Esophagus muscularis mucosa (tissue), 4 donors: Measurements from ENCODE around the gene PYCR2. TPM values are rescaled to one million over a fixed set of nuclear protein-coding genes. Genes with fewer than 3 reads are reported as not detected.

Experiments
- DNase-seq: peaks from one replicate; pipeline ENCODE4 v3.0.0-alpha.2; 2017; ENCODE audit errors: extremely low spot score
- H3K27ac ChIP-seq, 4 donors: fragments of 200-600 bp; sonication (generic); replicated peaks in 1 of 4; 1 replicate in 3 of 4; 2 replicates in 1 of 4; pipeline ENCODE4 v1.5.1; 2016 to 2019; ENCODE audit warnings: mild to moderate bottlenecking in 1 of 4
- H3K27me3 ChIP-seq, 4 donors: fragments of 200-600 bp; sonication (generic); one replicate each; pipeline versions ENCODE4 v1.5.1 to v1.6.0; 2016 to 2019
- H3K36me3 ChIP-seq, 4 donors: fragments of 200-600 bp; sonication (generic); one replicate each; pipeline ENCODE4 v1.5.1; 2016 to 2019
- H3K4me1 ChIP-seq, 4 donors: fragments of 200-600 bp; sonication (generic); one replicate each; pipeline ENCODE4 v1.5.1; 2016 to 2019
- H3K4me3 ChIP-seq, 4 donors: fragments of 200-600 bp; sonication (generic); 1 replicate in 2 of 4; 2 replicates in 2 of 4; pipeline ENCODE4 v1.5.1; 2016 to 2019; ENCODE audit warnings: mild to moderate bottlenecking in 4 of 4, moderate library complexity in 1 of 4
- H3K9me3 ChIP-seq, 4 donors: fragments of 200-600 bp; sonication (generic); 1 replicate in 3 of 4; 2 replicates in 1 of 4; pipeline ENCODE4 v1.5.1; 2016 to 2019
- CTCF ChIP-seq, 3 experiments: fragments of 200-600 bp in 2 of 3; fragments of 450-650 bp in 1 of 3; sonication (generic) in 2 of 3; IDR thresholded peaks; one replicate each; pipeline ENCODE4 v1.5.1; 2017 to 2019; ENCODE audit warnings: antibody characterized with exemption in 3 of 3, mild to moderate bottlenecking in 2 of 3, moderate library complexity in 1 of 3
- EP300 ChIP-seq: sonication (generic); formaldehyde crosslinking; IDR thresholded peaks from one replicate; pipeline ENCODE4 v1.6.1; 2017; ENCODE audit warnings: antibody characterized with exemption
- POLR2A ChIP-seq: fragments of 450-650 bp; IDR thresholded peaks from one replicate; pipeline ENCODE4 v1.6.1; 2017; ENCODE audit warnings: antibody characterized with exemption, moderate library complexity, mild to moderate bottlenecking, low read depth
- POLR2AphosphoS5 ChIP-seq, 2 donors: sonication (generic); formaldehyde crosslinking; IDR thresholded peaks; one replicate each; pipeline ENCODE4 v1.6.1; 2017; ENCODE audit warnings: antibody characterized with exemption in 2 of 2
- WGBS: methylation state at CpG from one replicate; pipeline ENCODE4 v1.1.5; 2018; 5-methylcytosine and 5-hydroxymethylcytosine counted together
- intact Hi-C: fragments of 100-400 bp; cut with DNase I; formaldehyde crosslinking; loops from one replicate; pipeline ENCODE4 v1.15.1; 2023
- small RNA-seq, 3 donors: library from RNA; depleted of rRNA; stranded (forward); fragments of <200 nt; gene quantifications; one replicate each; pipeline ENCODE3, GENCODE V24; 2016
- total RNA-seq, 4 donors: library from RNA; depleted of rRNA; stranded (reverse); fragments of >200 nt; gene quantifications; one replicate each; pipeline versions ENCODE4 v1.1.0 to v1.2.1, GENCODE V29; 2016

PYCR2 gene
- total RNA-seq, 4 donors from 2014 or later = 37.4 to 73.6 (median 58.2) TPM

GRCh38 chr1:225871359-225872074 is 52.5 kb downstream of the PYCR2 start:
- Histone ChIP-seq H3K4me3 (no peak overlapping the region), H3K27me3 (no peaks in the 10 kb centered on the region), H3K4me1 (peaks cover 0 to 20% (median 12%) of the 10 kb centered on the region in 4 donors), H3K36me3 (peaks cover 29 to 99% (median 77%) of the 10 kb centered on the region in 4 donors), H3K27ac (peak overlapping the region in 1 of 4 donors; percentile 12), H3K9me3 (no peaks in the 10 kb centered on the region)
- DNase-seq = no peak
- no peak for TF ChIP-seq POLR2AphosphoS5 (IDR thresholded peaks at IDR 0.05)
- TF ChIP-seq POLR2A = no peak
- TF ChIP-seq CTCF (IDR thresholded peaks at IDR 0.05) = no peak
- no peak for TF ChIP-seq EP300
- WGBS = 66% methylated on average over 11 of the region's 11 CpGs
- intact Hi-C loops = no loop called here

GRCh38 chr1:225870911-225871310 is 53.1 kb downstream of the PYCR2 start:
- 46% methylated on average over 3 of the region's 3 CpGs for WGBS

More at GRCh38 chr1:225870911-225871310, 53.1 kb downstream of the PYCR2 start:
- Histone ChIP-seq H3K4me3 (no peak overlapping the region), H3K27me3 (no peaks in the 10 kb centered on the region), H3K36me3 (peaks cover 29 to 99% (median 78%) of the 10 kb centered on the region in 4 donors), H3K27ac (peak overlapping the region in 1 of 4 donors; percentile 12), H3K9me3 (no peaks in the 10 kb centered on the region), H3K4me1 (peaks cover 0 to 26% (median 14%) of the 10 kb centered on the region in 4 donors)
- intact Hi-C loops = no loop called here
- TF ChIP-seq CTCF (IDR thresholded peaks at IDR 0.05) = no peak
- TF ChIP-seq EP300 = no peak
- no peak for DNase-seq

Small RNAs within 50 kb of the gene (small RNA-seq; reads per million reads assigned to genes)
- 0 reads per million in 3 donors for gene AL117348.1
- gene NDUFA3P3 = 0 reads per million in 3 donors

Other genes with a start within 250 kb of the PYCR2 start
- gene SRP9, start 146.4 kb downstream of the PYCR2 start, total RNA-seq = 100 to 1,000 TPM in 3 of 4 donors, 10 to 100 TPM in 1; 95.1 to 192 (median 164) TPM
- gene EPHX1, start 114.1 kb downstream of the PYCR2 start, total RNA-seq = 100 to 1,000 TPM in 1 of 4 donors, 10 to 100 TPM in 3; 59.0 to 136 (median 85.6) TPM
- gene TMEM63A, start 41.9 kb downstream of the PYCR2 start, total RNA-seq = 10 to 100 TPM; 14.6 to 30.7 (median 24.5) TPM
- gene LEFTY1, start 35.1 kb downstream of the PYCR2 start, total RNA-seq = under 1 TPM in 1 of 4 donors, not detected in 3; 0.33 TPM
- under 1 TPM in 2 of 4 donors, not detected in 2; 0.17 to 0.98 TPM for gene LEFTY2, start 17.0 kb upstream of the PYCR2 start, total RNA-seq
- gene SDE2, start 75.1 kb upstream of the PYCR2 start, total RNA-seq = 10 to 100 TPM; 15.0 to 22.5 (median 19.1) TPM
- gene H3-3A, start 138.5 kb upstream of the PYCR2 start, total RNA-seq = 100 to 1,000 TPM; 319 to 384 (median 350) TPM